NCI-H510A (cell line): ENCODE measurements around the gene POLL.

ENCODE experiments used
- DNase-seq: peaks from one replicate; lab custom pipeline; 2025; lab: John Stamatoyannopoulos, UW

The POLL gene

DNA sequence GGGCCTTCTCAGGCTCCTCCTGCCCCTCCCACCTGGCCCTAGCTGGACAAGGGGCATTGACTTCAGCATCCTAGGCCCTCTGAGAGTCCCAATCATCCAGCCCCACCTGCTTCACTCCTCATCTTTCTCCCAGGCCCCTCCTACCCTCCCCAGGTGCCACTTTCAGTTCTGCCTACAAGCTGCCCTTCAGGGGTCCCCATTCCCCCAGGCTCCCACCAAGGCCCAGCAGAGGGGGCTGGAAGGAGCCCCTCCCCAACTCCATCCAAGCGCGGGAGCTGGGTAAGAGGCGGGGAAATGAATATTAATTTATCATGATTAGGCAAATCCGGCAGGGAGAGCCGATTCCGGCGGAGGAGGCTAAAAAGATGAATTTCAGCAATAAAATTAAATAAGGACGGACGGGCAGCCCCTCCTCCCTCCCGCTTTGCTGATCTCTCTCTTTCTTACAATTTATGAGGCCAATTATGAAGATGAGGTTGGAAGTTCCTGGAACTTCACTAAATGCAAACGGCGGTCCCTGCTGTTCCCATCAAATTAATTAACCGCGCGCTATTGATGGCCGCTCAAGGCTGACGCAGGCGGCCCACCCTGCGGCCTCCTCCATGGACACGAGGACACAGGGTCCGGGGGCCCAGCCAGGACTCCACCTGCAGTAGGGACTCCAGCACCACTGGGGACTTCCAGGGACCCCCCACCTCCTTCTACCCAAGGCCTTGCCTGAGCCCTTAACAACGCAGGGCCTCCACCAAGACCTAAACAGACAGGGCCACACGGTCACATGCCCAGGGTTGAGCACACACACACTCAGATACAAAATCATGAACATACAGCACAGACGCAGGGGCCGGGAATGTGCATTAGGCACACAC lies 13.9 kb downstream of the POLL start:
- DNase-seq: no peak

DNA sequence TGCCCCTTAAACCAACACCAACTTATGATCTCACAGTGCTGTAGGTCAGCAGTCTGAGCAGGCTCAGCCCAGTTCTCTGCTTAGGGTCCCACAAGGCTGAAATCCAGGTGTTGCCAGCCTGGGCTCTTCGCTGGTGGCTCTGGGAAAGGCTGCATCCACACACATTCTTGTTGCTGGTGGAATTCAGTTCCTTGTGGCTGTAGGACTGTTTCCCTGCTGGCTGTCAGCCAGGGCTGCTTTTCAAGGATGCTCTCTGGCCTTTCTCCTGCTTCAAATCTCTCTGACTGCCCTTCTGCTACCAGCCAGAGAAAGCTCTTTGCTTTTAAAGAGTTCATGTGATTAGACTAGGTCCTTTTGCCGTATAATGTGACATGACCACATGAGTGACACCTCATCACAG lies 15.3 kb downstream of the POLL start:
- DNase-seq: no peak

DNA sequence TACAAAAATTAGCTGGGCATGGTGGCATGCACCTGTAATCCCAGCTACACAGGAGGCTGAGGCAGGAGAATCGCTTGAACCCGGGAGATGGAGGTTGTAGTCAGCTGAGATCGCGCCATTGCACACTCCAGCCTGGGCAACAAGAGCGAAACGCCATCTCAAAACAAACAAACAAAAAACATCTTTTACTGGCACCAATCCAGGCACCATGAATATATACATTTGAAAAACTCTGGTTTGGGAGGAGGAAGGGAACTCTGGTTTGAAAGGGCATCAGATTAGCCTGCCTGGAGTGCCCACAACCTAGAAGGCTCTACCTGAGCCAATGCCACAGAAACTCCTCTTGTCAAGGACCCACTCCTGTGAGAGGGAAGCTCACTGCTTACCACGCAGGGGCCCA lies 15.9 kb downstream of the POLL start:
- no peak for DNase-seq

DNA sequence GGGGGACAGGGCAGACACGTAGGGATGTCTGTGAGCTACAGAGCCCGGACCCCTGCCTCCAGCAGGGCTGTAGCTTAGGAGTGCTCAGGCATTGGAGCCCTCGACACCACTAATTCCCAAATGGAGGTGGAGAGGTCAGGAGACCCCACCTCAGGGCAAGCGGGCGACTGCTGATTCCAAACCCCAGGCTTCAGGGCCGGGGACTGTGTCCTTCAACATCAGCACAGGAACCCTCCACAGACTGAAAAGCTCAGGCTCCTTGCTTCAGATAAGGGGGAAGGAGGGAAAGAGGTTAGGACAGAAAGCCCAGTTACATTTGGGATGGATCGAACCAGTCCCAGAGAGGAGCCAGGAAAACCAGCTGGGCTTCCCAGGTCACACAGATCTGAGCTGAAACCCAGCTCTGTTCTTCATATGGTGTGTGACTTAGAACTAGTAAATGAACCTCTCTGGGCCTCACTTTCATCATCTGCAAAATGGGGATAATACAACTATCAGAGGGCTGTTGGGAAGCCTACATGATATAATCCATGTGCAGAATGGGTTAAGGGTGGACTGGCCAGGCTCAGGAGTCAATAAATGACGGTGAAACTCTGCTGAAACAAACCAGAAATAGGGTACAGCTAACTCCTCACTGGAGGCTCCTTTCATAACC lies 16.7 kb downstream of the POLL start:
- DNase-seq: no peak

DNA sequence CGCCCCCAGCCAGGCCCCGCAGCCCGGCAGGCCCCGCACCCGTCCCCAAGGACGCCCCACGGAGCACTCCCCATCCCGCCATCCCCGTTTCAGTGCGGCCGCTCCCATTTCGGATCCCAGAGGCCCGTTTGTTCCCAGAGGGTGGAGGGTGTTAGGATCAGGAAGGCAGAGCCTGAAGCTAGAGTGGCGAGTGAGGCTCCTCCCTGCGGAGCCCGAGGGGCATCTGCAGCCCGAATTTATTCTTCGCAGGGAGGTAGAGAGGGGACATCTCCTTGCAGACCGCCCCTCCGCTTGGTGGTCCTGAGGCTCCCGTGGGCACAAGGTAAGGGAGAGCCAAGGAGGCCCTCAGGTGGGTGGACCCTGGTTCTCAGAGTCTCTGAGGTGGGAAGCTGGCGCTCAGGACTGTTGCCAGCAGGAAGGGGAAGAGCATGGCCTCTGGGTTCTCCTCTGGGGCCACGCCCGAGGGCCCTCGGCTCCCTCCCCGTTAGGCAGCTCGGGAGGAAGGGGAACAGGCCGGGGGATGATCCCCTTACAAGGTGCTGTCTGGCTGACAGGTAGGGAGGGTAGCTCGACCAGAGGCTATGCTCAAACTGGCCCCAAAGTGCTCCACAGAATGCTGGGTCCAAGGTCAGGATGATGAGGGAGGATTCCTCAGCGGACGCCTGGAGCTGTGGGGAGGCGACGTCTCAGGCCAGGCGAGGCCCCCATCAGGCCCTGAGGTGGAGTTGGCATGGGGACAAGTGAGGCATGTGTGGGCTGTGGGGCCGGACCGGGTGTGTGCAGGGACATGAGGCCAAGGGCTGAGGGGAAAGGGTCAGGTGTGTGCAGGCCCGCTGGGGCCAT lies 17.4 kb downstream of the POLL start:
- DNase-seq: no peak

DNA sequence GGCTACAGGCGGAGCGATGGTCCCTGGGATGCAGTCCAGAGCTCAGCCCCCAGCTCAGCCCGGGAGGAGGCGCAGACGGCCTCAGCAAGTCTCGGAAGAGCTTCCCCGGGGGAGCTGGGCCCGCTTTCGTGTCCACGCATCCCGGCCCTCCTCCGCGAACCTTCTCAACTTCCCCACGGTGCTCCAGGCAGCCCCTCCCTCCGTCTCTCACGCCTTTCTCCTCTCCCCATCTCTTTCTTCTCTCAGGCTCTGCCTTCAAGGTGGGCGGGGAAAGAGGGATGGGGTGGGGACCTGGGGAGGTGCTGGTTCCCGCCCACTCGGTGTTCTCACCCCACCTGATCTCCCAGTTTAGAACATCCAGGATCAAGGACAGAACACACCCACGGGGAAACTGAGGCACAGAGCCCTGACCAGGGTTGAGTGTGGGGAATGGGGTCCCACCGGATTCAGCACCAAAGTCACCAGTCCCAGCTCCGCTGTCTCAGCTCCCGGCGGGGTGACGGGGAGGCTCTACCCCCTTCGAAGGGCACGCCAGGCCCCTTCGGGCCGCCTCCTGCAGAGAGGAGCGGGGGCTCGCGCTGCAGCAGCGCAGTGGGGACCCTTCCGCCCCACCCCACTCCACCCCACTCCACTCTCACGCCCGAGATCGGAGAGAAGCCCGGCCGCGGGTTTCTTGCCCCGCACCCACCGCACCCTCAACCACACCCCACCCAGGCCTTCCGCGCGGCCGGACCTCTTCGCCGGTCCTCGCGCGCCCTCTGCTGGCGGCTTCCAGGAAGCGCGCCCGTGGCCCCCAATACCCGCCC lies 18.2 kb downstream of the POLL start:
- DNase-seq: peak; percentile 53

DNA sequence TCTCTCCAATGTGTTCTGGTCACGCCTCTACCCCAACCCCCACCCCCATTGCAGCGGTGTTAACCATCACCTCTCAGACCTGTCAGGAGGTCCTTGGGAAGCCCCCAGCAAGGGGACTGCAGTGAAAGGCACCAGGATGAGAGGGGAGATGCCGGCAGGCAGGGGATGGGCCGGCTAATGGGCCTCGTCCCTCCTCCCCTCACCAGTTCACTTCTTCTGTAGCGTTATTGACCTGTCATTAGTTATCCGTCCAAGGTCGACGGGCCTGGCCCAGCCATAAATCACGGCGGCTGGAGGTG lies 18.8 kb downstream of the POLL start:
- DNase-seq: no peak

DNA sequence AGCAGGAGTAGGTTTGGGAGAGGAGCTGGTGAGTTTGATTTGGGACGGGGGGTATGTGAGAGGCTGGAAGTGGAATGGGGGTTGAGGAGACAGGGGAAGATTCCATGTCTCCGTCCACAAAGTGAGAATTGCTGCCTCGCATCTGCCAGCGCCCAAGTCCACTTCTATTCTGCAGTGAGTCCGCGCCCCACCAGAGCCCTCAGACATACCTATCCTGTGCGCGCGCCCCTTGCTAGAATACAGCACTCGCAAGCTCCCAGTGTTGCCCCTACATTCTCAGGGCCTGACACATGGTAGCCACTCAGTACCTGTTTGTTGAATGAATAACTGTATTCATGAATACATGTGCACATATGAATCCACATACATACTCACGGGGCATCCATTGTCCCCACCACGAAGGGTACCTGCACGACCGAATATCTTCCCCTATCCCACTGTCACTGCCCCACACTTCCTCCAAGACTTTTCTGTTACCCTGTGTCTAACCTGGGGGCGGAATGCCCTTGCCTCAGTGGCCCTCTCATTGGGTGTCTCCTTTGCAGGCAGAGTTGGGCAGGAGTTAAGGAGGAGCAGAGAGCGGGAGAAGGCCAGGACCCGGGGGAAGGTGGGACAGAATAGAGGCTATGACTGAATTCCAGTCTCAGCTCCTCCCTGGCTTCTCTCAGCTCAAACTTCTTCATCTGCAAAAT lies 19.9 kb downstream of the POLL start:
- no peak for DNase-seq

DNA sequence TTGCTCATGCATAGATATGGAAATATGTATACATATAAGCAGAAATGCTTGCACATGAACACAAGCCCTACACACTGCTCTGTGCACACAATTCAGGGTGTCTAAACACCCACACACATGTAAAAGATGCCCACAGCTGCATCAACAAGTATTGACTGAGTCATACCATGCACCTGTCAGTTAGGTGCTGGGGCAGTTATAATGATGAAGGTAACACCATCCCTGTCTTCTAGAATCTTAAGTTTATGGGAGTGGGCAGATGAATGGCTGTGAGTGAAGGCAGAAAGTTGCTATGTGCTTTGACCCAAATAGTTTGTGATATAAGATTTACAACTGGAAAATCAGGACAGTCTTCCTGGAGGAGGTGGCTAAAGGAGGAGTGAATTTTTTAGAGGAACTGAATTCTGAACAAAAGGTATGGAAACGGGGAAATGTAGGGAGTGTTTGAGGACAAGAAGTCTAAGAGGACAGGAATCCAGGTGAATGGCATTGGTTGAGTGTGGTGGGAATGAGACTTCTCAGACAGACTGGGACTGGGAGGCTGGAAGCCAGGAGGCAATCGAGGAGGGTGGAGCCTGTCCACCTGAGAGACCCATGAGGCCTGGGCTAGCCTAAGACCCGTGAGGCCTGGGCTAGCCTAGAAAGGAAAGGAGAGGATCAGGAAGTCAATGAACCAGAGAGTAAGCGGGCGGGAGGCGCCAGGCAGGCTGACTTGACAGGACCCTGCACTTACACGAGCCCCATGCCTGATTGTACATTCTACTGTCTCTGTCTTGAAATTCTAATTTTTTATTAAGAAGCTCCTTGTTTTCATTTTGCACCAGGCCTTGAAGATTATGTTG lies 20.7 kb downstream of the POLL start:
- no peak for DNase-seq

DNA sequence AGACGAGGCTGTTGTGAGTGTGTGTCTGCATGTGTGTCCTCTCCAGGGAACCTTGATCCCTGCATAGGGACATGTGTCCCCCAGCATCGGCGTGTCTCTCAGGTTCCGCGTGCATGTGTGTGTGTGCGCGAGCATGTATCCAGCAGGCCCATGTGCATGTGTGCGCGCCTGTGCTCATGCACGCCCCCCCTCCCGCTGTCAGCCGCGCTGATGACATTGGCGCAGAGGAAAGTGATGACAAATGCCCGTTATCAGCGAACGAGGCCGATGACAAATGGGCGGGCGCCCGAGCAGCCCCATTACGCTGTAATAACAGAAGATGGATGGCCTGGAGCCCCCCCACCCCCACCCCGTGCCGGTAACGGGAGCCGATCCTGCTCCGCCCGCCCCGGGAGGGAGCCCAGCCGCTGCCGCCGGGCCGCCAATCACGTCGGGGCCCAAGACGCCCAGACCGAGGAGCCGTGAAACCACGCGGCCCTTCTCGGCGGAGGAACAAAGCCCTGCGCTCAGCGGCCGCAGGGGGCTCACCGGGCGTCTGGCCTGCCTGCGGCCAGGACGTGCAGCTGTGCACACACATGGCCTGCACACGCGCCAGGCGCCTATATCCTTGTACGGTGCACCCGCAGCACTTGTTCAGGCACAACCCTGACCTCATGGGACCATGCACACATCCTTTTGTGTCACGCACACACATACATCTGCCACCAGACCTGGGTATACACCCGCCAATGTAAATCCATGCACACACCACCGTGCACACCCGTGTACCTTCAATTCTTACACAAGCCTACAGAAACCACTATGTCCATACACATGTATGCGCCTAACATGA lies 21.5 kb downstream of the POLL start:
- peak; percentile 20 for DNase-seq

DNA sequence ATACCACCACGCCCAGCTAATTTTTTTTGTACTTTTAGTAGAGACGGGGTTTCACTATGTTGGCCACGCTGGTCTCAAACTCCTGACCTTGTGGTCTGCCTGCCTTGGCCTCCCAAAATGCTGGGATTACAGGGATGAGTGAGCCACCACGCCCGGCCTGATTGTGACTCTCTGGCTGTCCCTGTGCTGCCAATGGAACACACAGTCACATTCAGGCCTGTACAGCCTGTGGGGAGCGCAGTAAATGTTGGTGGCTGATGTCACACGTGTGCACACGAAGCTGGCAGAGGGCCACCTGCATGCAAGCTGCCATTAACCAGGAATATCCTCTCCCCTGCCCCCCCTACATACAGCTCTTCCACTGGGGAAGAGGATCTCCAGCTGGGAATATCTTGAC lies 22.1 kb downstream of the POLL start:
- no peak for DNase-seq

DNA sequence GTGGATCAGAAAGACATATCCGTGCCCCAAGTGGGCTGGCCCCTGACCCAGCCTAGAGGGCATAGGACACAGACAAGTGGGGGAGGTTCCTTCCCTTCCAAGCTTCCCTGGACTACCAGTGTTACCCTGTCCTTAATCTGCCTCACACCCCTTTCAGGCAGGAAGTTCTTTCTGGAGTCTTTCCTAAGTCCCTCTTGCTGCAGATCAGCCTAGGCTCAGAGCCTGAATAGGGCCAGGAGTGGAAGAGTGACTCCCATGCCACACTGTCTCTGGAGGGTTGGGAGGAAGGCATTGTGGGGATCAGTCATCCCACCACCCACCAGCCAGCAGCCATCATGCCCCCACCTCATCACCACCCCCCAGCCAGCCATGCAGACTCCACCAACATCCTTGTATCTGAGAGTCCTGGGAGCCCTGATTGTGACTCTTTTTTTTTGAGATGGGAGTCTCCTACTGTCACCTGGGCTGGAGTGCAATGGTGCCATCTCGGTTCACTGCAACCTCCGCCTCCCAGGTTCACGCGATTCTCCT lies 22.6 kb downstream of the POLL start:
- no peak for DNase-seq

DNA sequence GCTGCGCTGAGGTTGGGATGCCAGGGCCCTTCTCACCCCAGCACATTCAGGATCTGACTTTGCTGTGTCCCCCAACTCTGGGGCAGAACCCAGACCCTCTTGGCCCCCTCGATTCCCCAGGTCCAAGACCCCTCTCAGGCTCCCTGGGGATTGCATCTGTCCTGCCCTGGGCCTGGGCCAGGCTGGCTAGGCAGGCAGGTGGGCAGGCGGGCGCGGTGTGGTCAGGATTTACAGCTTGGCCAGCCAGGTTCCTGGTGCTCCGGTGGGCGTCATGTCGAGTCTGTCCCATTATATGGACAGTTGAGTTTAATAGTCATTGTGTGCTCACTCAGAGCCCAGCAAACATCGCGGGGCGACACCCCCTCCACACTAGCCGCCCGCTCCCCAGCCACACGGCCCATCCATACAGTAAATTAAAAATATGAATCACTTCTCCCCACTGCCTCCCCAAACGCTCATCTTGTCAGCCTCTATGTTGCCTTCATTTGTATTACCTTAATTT lies 23.5 kb downstream of the POLL start:
- no peak for DNase-seq

DNA sequence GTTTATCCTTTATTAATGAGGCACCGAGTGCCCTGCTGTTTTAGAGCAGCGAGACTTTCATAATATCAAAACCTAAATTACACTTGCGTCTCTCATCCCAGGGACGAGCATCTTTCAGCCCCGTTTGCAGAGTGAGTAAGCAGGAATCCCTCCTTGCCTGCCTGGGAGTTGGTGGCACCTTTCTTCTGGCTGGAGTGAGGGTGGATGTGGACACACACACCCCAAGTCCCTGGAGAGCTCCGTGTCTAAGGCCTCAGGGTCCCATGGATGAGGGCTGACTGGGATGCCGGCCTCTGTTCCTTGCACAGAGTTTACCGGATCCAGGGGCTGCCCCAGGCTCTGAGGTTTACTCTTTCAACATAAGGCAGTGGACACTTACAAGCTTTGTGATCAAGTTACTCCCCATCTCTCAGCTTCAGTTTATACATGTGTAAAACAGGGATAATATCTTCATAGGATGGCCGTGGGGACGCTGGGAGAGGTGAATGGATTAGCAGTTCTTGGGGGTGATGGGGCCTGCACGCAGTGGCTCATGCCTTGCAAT lies 24.5 kb downstream of the POLL start:
- no peak for DNase-seq

DNA sequence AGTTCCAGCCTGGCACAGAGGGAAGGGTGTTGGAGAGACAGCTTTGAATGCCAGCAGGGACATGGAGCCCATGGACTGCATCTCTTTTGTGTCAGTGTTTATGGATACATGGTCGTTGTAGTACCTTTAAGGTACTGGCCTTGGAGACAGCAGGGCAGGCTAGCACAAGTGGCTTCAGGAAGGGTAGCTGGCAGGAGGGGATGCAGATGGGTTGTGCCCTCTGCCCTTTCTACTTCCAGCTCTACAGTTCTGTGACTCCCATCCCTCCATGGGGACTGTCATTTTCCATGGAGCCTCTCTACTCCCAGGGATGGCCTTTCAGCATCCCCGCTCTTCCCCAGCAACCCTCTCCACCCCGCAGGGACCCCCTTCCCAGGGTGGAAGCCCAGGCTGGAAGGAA lies 25.1 kb downstream of the POLL start:
- DNase-seq: no peak

DNA sequence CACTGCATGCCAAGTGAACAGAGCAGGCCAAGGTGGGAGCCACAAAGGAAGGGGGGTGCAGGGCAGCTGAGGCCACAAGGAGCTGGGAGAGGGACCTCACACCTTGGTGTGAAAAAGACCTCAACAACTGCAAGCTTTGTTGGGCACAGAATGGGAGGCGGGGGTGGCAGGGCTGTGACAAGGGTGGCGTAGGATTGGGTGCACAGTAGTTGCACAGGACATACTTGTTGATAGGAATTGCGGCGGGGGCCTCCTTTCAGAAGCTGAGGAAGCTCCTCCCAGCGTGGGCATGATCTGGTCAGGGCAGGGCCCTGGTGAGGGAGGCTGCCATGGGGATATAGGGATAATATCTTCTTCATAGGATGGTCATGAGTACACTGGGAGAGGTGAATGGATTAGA lies 25.8 kb downstream of the POLL start:
- no peak for DNase-seq

DNA sequence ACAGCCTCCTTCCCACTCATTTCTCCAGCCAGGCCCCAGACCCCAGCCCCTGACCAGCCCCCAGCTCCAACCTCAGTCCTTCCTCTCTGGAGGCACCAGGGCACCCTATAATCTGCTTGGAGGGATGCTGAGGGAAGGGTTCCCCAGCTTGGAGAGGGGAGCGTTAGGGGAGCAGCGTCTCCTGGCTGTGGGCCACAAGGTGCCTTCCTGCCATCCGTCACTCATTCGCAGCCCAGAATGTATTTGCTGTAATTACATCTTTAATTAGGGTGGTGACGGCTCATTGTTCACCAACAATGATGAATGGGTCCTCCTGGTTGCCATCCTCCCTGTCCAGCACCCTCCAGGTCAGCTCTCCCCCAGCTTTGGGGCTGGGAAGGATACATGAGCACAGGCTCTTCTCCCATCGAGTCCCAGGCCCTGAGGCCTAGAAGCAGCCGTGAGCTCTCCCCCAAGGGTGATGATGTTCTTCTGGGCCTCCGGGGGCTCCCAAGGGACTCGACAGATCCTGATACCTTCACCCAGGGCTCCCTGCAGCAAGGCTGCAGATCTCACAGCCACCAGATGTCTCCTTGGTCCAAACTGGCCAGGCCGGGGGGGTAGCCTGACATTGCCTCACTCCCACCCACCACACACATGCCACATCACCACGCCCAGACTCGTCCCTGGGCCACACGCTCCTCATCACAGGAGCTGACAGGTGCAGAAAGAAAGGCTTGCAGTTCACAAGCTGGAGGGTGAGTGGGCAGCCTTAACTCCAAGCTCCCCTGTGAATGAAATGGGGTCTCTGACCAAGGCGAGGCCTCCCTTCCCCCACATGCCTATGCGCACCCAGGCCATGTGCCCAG lies 26.8 kb downstream of the POLL start:
- DNase-seq: no peak
